Measurements from ENCODE around the gene RPS19BP1.

DNA sequence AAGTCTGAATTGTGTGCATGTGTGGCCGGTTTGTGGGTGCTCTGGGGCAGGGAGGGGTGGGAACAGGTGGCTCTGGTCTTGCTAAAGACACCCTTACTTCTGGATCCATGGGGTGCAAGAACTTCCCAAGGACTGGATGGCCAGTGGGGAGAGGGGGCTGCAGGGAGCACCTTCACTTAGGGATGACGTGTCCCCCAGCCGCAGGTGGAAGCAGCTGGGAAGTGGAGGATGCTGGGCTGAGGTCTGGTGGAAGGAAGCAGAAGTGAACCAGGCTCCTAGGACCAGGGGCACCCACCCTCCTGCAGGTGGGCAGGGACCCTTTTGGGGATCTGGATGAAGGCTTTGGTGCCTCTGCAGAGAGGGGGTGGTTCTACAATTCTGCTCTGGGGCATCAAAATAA lies 40.4 kb downstream of the RPS19BP1 start:
- TF ChIP-seq, protein P1, sequence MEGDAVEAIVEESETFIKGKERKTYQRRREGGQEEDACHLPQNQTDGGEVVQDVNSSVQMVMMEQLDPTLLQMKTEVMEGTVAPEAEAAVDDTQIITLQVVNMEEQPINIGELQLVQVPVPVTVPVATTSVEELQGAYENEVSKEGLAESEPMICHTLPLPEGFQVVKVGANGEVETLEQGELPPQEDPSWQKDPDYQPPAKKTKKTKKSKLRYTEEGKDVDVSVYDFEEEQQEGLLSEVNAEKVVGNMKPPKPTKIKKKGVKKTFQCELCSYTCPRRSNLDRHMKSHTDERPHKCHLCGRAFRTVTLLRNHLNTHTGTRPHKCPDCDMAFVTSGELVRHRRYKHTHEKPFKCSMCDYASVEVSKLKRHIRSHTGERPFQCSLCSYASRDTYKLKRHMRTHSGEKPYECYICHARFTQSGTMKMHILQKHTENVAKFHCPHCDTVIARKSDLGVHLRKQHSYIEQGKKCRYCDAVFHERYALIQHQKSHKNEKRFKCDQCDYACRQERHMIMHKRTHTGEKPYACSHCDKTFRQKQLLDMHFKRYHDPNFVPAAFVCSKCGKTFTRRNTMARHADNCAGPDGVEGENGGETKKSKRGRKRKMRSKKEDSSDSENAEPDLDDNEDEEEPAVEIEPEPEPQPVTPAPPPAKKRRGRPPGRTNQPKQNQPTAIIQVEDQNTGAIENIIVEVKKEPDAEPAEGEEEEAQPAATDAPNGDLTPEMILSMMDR (IDR thresholded peaks at IDR 0.05), result no peak
- no peak for TF ChIP-seq POLR2A (IDR thresholded peaks at IDR 0.05)

Measured in gastroesophageal sphincter (tissue), 3 donors.